GM21529 (cell line): ENCODE data around the gene EIF2S3.
"Not testable (repeated sequence)": the region's sequence is repeated elsewhere in the genome, so short reads cannot be mapped to it uniquely, and the experiment has no call there.

Experiments
- ATAC-seq: cut with Tn5 transposase; IDR thresholded peaks from one replicate; pipeline ENCODE4 v1.9.1; 2021; ENCODE audit not compliant: unreplicated experiment

The EIF2S3 gene

GRCh38 chrX:24049643-24050042 is 5.1 kb upstream of the EIF2S3 start:
- ATAC-seq, result not testable (repeated sequence)

- ATAC-seq, result not testable (repeated sequence)
These were observed 4.0 kb upstream of the EIF2S3 start for GRCh38 chrX:24050522-24051318.

GRCh38 chrX:24055043-24055356 is 244 bp downstream of the EIF2S3 start:
- ATAC-seq, result peak; percentile 16

GRCh38 chrX:24063488-24063887 is 8.7 kb downstream of the EIF2S3 start:
- no peak for ATAC-seq

GRCh38 chrX:24069877-24070276 is 15.1 kb downstream of the EIF2S3 start:
- ATAC-seq, result no peak

- no peak for ATAC-seq
These were observed 24.7 kb downstream of the EIF2S3 start for GRCh38 chrX:24079411-24079810.

GRCh38 chrX:24080245-24080644 is 25.5 kb downstream of the EIF2S3 start:
- peak; percentile 21 for ATAC-seq

- ATAC-seq, result peak; percentile 68
These were observed 25.9 kb downstream of the EIF2S3 start for GRCh38 chrX:24080704-24081103.

GRCh38 chrX:24081661-24082154 is 27.0 kb downstream of the EIF2S3 start:
- ATAC-seq, result peak; percentile 64

- no peak for ATAC-seq
These were observed 27.7 kb downstream of the EIF2S3 start for GRCh38 chrX:24082447-24082846.

GRCh38 chrX:24085101-24085500 is 30.3 kb downstream of the EIF2S3 start:
- no peak for ATAC-seq

GRCh38 chrX:24090300-24091200 is 35.8 kb downstream of the EIF2S3 start:
- no peak for ATAC-seq

GRCh38 chrX:24093746-24094145 is 39.0 kb downstream of the EIF2S3 start:
- no peak for ATAC-seq

GRCh38 chrX:24097741-24098260 is 43.0 kb downstream of the EIF2S3 start:
- ATAC-seq, result no peak

- ATAC-seq, result no peak
These were observed 44.2 kb downstream of the EIF2S3 start for GRCh38 chrX:24098932-24099331.

- no peak for ATAC-seq
These were observed 44.6 kb downstream of the EIF2S3 start for GRCh38 chrX:24099394-24099793.

- no peak for ATAC-seq
These were observed 46.0 kb downstream of the EIF2S3 start for GRCh38 chrX:24100713-24101112.

- ATAC-seq, result no peak
These were observed 55.3 kb downstream of the EIF2S3 start for GRCh38 chrX:24110069-24110468.

- no peak for ATAC-seq
These were observed 58.4 kb downstream of the EIF2S3 start for GRCh38 chrX:24113181-24113580.

- ATAC-seq, result no peak
These were observed 62.5 kb downstream of the EIF2S3 start for GRCh38 chrX:24117258-24117657.

- ATAC-seq, result no peak
These were observed 69.6 kb downstream of the EIF2S3 start for GRCh38 chrX:24124244-24124799.
